Measurements from ENCODE around the gene TRIM24.
A peak's percentile ranks its signal among the peaks of the same experiment; 100 is the strongest.
"Not testable (repeated sequence)": the region's sequence is repeated elsewhere in the genome, so short reads cannot be mapped to it uniquely, and the experiment has no call there.

TRIM24 gene

DNA sequence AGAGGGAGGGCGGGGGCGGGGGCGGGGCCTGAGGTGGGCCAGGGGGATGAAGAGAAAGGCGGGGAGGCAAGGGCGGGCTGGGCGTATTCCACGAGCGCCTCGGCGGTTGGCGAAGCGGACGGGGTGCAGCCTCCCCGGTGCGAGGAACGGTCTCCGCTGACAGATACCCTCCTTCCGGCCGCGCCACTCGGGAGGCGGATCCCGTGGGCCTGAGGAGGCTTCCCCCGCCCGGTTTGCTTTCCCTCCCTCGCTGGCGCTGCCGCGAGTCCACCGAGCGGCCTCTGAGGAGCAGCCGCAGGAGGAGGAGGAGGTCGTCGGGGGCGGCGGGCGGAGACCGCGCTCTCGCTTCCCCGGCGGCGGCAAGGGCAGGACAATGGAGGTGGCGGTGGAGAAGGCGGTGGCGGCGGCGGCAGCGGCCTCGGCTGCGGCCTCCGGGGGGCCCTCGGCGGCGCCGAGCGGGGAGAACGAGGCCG lies at the start of gene TRIM24:
Gene TRIM24 (plus strand): TSS at position 84 of the 473 bp plus-strand sequence. CDS start 290 bp downstream, at position 374.
- no peak for DNase-seq

DNA sequence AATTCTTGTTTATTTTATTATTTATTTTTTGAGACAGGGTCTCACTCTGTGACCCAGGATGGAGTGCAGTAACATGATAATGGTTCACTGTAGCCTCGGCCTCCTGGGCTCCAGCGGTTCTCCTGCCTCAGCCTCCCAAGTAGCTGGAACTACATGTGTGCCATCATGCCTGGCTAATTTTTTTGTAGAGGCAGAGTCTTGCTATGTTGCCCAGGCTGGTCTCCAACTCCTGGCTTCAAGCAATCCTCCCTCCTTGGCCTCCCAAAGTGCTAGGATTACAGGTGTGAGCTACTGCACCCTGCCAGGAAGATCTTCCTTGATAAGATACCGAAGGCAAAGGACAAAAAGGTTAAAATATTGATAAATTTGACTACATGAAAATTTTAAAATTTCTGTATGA lies 48.0 kb upstream of the TRIM24 start:
- not testable (repeated sequence) for DNase-seq

DNA sequence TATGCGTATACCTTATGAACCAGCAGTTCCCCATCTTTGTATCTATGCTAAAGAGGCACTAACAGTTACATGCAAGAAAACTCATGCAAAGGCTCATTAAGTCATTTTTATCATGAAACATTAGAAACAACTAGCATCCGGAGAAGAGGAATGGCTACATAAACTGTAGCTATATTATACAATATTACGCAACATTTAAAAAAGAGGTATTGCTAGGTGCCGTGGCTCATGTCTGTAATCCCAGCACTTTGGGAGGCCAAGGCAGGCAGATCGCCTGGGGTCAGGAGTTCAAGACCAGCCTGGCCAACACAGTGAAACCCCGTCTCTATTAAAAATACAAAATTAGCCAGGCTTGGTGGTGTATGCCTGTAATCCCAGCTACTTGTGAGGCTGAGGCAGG lies 47.1 kb upstream of the TRIM24 start:
- DNase-seq = not testable (repeated sequence)

DNA sequence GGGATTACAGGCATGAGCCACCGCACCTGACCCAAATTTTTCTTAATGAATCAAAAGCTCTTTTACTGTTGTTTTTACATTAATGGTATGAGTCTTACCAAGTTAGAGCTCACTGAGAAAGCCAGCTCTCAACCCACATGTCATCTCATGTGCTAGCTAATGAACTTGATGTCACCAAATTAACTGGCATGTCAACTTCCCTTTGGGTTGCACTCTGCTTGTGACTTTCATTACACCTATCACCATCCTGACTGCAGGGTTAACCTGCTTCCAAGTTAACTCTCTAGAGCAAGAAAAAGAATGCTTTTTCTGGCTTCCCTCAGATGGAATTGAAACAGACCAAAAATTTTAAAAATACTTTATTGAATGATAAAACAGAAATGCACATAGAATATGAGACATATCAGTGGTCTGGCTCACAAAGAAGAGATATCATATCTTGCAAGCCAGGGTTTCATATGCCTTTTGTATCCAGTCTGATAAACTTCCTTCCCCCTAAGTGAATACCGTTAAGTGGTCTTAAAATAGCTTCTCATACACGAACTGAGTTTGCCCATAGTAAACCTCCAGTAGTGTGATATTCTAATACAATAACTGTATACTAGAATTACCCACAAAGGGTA lies 42.9 kb upstream of the TRIM24 start:
- no peak for DNase-seq

DNA sequence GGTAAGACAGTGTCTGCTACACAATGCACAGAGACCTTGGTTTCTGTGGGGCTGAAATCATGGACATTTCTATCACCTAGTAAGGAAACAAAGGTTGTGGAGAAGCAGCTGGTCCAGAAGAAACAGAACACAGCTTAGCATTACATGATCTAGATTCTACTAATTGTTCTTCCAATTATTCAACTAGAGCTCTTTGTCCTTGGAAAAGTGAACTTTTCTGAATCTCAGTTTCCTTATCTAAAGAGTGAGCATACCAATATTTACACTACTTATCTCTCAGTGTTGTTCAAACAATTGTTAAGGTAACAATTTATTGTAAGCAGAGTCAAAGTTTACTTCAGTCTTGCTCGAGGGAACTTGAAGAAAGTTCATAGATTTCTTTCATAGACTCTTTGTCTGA lies 42.3 kb upstream of the TRIM24 start:
- no peak for DNase-seq

DNA sequence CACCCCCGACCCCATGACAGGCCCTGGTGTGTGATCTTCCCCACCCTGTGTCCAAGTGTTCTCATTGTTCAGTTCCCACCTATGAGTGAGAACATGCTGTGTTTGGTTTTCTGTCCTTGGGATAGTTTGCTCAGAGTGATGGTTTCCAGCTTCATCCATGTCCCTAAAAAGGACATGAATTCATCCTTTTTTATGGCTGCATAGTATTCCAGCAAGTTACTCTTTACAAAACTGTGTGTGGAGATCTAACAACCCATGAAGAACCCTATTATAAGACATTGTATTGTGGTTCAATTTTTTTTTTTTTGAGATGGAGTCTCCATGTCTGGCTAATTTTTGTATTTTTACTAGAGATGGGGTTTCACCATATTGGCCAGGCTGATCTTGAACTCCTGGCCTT lies 41.7 kb upstream of the TRIM24 start:
- not testable (repeated sequence) for DNase-seq

DNA sequence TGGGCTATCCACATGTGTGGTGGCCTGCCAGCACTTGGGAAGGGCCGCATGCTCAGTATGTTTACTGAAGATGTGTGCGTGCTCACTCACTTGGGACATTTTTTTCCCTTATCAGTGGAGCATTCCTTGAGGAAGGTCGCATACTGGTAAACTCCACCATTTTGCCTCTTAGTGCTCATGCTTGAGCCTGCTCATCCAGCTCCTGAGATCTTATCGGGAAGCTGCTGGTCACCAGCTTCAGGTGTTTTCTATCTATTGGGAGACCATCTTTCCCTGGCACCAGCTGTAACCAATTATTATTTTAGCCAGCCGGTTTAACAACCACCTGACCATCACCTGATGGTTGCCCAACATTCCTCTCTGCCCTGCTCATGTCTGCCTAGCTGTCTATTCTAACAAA lies 35.0 kb upstream of the TRIM24 start:
- DNase-seq = no peak

DNA sequence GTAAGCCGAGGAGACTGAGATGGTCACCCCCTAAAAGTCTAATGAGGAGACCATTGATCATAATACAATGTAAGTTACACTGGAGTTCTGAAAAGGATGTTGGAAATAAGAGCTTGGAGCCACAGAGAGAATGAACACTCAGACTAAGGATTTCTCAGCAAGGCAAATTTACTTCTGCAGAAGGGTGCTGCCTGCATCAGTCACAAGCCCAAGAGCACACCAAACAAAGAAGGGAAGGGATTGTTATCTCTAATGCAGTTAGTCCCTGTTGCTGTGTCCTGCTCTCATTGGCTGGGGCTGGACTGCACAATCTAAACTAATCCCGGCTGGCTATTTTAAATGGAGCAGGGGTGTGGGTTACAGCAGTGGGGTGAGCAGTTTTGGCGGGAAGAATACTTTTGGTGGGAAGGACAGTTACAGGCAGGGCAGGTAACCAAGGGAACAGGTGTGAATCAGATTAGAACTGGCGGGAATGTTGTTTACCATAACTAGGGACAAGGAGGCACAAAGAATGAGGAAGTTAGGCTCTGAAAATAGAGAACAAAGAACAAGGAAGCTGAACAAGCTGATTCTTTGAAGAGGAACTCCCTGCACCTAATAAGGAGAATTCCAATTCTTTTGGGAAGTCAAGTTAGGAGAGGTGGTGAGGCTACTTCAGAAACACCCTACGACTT lies 30.3 kb upstream of the TRIM24 start:
- DNase-seq = no peak

DNA sequence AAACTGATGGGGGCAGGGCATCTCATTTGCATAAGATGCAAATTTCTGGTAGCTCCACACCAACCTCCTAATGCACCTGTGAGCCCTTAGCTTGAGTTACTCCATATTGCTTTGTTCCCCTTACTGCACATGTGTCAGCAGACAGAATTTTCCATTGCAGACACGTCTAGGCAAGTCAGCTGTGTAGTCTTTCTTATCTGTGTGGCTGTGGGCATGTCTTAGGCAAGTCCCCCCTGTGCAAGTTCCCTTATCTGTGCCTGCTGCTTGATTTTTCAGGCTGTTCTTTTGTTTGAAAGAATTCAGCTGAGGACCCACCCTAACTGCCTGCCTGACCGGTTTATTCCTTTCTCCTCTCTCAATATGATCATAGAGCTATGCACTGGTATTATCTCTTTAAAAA lies 28.5 kb upstream of the TRIM24 start:
- DNase-seq = no peak

DNA sequence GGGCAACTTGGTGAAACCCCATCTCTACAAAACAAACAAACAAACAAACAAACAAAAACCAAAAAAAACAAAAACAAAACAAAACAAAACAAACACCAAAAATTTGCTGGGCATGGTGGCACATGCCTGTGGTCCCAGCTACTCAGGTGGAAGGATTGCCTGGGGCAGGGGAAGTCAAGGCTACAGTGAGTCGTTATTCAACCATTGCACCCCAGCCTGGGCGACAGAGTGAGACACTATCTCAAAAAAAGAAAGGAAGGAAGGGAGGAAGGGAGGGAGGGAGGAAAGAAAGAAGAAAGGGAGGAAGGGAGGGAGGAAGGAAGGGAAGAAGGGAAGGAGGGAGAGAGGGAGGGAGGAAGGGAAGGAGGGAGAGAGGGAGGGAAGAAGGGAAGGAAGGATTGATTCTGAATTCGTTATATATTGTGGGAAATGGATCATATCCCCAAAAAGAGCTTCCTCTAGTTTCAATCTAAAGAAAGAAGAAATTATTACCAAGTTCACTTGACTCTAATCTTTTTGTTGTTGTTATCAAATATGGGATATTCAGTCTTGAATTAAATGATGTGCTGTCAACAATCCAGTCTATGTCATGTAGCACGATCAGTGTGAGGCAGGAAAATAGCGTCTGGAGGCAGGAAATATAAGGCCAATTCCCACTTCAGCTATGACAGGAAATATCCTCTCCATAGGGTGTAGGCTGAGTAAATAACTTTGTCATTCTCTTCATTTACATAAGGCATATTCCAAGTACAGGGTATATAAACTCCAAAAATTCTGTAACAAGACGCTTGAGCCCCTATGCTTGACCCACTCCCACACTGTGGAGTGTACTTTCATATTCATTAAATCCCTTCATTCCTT lies 26.2 kb upstream of the TRIM24 start:
- no peak for DNase-seq

DNA sequence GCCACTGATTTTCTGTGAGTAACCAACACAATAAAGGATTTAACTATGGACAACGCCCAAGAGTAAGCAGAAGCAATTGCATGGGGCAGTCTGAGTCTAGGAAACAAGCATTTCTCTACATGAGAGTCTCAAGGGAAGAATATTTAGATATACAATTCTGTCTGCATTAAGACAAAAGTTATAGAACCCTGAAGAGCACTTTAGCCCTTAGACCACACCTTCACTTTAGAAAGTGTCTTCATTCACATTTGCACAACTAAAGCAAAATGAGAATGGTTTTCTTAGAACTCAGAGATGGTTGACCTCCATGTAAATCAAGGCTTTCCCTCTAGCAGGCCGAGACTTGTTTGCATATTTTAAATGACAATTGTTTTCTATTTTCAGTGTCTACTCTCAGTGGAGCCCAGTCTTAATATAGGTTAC lies 25.5 kb upstream of the TRIM24 start:
- no peak for DNase-seq

DNA sequence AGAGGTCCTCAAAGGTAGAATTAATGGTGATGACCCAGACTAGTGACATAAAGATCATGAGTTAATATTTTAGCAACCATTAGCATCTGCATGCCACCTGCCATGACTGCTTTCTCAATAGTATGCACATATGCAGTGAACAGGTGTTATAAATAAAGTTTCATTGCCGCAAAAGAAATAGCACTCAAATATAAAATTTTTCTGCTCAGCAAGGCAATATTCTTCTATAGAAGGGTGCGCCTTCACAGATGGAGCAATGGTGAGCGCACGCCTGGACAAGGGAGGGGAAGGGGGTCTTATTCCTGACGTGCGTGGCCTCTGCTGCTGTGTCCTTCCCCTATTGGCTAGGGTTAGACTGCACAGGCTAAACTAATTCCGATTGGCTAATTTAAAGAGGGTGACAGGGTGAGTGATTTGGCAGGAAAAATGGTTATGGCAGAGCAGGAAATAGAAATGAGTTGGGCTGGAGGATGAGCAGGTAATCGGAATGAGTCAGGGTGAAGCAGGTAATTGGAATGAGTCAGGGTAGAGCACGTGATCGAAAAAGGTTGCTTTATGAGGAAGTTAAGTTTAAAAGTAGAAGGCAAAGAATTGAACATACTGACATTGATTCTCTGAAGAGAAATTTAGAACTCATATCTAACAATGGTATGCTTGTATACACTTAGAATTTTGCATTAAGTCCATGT lies 24.7 kb upstream of the TRIM24 start:
- DNase-seq = no peak

DNA sequence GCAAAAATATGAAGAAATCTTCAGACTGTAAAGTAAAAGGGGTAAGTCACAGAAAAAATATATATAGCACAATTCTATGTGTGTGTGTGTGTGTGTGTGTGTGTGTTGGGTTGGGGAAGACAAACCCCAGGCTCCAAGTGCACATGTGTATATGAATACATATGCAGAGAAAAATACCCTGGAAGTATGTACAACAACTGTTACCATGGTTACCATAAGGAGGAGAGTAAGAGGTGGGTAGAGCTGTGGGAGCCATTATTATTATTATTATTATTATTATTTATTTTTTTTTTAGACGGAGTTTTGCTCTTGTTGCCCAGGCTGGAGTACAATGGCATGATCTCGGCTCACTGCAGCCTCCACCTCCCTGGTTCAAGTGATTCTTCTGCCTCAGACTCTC lies 23.7 kb upstream of the TRIM24 start:
- DNase-seq = no peak

DNA sequence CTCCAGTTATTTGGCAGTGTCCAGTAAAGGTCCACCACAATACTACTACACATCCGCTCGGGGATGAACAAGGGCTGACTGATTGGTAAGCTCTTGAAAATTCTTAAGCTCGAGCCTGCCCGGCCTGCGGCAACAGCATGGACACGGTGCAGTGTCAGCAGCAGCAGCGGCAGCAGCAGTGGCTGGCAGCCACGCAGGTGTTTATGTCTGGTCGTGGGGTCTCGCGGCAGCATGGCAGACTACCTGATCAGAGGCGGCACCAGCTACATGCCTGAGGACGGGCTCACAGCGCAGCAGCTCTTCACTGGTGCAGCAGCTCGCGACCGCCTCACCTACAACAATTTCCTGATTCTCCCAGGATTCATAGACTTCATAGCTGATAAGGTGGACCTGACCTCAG lies 19.6 kb upstream of the TRIM24 start:
- DNase-seq = no peak

DNA sequence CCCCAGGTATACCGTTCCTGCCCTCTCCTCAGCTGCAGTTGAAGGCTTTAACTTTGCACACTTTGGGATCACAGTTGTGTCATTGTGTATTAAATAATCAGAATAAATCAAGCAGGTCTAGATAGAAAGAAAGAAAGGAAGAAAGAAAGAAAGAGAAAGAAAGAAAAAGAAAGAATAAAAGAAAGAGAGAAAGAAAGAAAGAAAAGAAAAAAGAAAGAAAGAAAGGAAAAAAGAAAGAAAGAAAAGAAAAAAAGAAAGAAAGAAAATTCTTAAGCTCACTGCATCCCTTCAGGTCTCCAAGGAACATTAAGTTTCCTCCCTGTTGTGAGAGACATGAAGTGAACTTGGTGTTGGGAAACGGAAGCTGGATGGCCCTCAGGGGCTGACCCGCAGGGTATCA lies 17.2 kb upstream of the TRIM24 start:
- DNase-seq = no peak

DNA sequence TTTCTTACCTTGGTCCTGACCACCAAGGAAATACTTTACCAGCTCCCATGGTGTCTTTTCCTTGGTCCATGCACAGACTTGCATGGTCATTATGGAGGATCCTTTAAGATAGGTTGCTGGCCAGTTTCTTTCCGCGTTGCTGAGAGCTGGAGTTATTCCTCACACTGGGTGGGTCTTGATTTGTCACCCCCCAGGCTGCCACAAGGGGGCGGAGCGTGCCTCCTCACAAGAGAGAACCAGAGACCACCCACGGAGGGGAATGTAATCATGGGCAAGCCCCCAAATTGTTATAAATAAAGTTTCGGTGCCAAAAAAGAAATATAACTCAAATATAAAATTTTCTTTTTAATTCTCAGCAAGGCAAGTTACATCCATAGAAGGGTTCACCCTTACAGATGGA lies 10.5 kb upstream of the TRIM24 start:
- DNase-seq = no peak

DNA sequence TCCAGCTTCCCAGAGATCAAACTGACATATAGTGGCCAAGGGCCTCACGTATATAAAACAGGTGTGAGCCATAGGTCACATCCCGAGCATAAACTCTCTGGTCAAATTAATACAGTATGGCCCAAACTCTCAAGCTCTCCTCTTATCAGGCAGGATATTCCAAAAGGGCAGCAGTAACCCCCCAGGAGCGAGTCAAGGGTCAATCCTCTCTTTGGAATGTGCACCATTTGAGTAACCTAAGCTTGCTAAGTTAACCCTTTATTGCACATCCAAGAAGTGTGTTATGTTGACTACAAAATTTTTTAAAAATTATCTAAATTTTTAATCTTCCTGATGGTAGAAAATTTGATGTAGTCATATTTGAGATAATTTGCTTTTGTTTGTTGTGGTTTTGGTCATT lies 4.5 kb upstream of the TRIM24 start:
- no peak for DNase-seq

DNA sequence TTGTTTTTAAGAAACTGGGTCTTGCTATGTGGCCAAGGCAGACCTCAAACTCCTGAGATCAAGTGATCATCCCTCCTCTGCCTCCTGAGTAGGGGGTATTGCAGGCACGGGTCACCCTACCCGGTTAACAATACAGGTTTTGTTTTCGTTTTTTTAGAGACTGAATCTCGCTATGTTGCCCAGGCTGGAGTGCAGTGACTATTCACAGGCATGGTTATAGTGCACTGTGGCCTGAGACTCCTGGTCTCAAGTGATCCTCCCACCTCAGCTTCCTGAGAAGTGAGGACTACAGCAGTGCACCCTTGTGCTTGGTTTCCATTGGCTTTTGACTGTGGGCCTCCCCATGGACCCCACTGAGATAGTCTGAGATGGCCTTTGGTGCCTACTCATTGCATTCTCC lies 3.8 kb upstream of the TRIM24 start:
- DNase-seq = no peak

DNA sequence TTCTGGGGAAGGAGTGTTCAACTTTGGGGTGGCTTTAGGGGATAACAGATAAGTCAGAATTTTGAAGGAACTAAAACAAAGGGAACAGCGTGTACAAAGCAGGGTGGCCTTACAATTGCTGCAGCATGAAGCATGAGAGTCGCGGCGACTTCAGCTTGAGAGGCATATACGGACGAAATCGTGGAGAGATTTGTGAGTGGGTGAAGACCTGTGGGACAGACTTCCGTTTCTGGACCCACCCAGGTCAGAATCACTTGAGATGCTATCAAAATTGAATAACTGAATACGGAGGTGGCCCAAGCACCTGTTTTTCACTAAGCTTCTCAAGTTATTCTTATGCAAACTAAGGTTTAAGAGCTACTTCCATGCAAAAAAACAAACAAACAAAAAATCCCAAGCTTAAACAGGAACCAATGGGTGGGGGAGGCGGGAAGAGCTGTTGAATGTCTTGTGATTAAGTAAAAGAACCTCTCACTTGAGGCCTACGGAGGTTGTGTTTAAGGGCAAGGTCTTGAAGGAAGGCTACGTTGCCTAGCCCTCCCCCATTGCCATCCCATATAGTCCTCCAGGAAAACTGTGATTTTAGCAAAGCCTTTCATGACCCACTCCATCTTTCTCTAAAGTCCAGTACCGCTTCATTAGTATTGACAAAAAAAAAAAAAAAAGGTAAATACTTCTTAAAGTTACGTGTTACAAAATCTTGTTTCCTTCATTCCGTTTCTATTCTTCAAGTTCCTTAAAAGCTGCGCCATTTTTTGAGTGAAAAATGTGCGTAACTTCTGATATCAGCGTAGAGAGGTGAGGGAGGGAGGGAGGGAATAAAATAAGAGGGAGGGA lies 1.3 kb upstream of the TRIM24 start:
- no peak for DNase-seq

DNA sequence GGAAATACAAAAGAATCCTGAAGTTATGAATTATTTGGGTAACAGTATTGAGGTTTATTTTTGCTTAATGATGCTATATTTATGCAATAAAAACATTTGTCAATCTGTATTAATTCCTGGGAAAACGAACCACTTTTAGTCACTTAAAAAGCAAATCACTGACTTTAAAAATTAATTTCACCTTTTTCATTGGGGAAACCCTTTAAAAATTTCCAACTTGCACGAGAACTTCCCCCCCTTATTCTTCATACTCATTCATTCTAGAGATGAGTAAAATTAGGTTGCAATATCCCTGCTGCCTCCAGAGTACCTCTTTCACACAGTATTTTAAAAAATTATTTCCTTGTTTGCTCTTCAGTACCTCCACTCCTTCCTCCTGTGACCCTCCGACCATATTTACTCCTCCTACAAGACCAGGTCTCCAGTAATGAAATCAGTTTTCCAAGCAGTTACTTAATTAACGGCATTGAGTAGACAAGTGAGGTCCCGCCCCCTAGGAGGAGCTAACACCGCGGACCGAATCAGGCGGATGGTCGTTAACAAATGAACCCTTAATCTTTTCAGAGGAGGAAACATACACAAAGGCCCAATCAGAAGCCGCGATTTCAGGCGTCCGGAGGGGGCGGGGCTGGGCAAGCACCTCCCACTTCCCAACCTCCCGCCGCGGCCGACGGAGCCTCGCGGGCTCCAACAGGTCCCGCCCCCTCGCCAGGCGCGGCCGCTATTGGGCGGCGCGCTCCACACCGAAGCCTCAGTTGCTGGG lies 465 bp upstream of the TRIM24 start:
- peak; percentile 96 to 97 for DNase-seq
